Stimulated activated CD4-positive, alpha-beta T cell treated with anti-CD3 and anti-CD28 coated beads, TNF-alpha, amount 100 ng/mL, for 24 hours (primary cell): ENCODE data around the gene MEGF6.

ENCODE experiments used
- DNase-seq, 3 experiments: peaks; one replicate each; pipeline ENCODE4 v3.0.0-alpha.2; 2020; ENCODE audit warnings: low read depth in 3 of 3

Gene MEGF6

GRCh38 chr1:3645666-3646355, 34.5 kb upstream of the MEGF6 start:
- no peak for DNase-seq

- DNase-seq = no peak
Observed at GRCh38 chr1:3645247-3645646, 33.9 kb upstream of the MEGF6 start.

- DNase-seq = no peak
Observed at GRCh38 chr1:3644273-3644672, 33.0 kb upstream of the MEGF6 start.

- DNase-seq = no peak
Observed at GRCh38 chr1:3642919-3643675, 31.8 kb upstream of the MEGF6 start.

- no peak for DNase-seq
Observed at GRCh38 chr1:3641816-3642215, 30.5 kb upstream of the MEGF6 start.

GRCh38 chr1:3641046-3641760, 29.9 kb upstream of the MEGF6 start:
- no peak for DNase-seq

GRCh38 chr1:3640121-3640837, 29.0 kb upstream of the MEGF6 start:
- DNase-seq = no peak

- no peak for DNase-seq
Observed at GRCh38 chr1:3639397-3639911, 28.1 kb upstream of the MEGF6 start.

- no peak for DNase-seq
Observed at GRCh38 chr1:3638676-3639075, 27.4 kb upstream of the MEGF6 start.

GRCh38 chr1:3638027-3638426, 26.7 kb upstream of the MEGF6 start:
- DNase-seq = no peak

- no peak for DNase-seq
Observed at GRCh38 chr1:3636531-3636930, 25.2 kb upstream of the MEGF6 start.

- no peak for DNase-seq
Observed at GRCh38 chr1:3636080-3636479, 24.8 kb upstream of the MEGF6 start.

- no peak for DNase-seq
Observed at GRCh38 chr1:3634059-3634800, 22.9 kb upstream of the MEGF6 start.

- DNase-seq = no peak
Observed at GRCh38 chr1:3633344-3634058, 22.2 kb upstream of the MEGF6 start.

- DNase-seq = no peak
Observed at GRCh38 chr1:3632716-3633343, 21.5 kb upstream of the MEGF6 start.

GRCh38 chr1:3632298-3632697, 21.0 kb upstream of the MEGF6 start:
- DNase-seq = no peak

GRCh38 chr1:3631320-3632260, 20.3 kb upstream of the MEGF6 start:
- no peak for DNase-seq

- no peak for DNase-seq
Observed at GRCh38 chr1:3630914-3631313, 19.6 kb upstream of the MEGF6 start.

- DNase-seq = no peak
Observed at GRCh38 chr1:3630161-3630611, 18.9 kb upstream of the MEGF6 start.
